ENCODE data around the gene HS1BP3. TPM values are rescaled to one million over a fixed set of nuclear protein-coding genes. Genes with fewer than 3 reads are reported as not detected.
A peak's percentile ranks its signal among the peaks of the same experiment; 100 is the strongest.

The HS1BP3 gene
- total RNA-seq, 2 experiments from 2014 or later = 10.1 to 10.4 TPM

- H3K36me3 Mint-ChIP-seq = no peaks in the 10 kb centered on the region
- intact Hi-C loops (cut with micrococcal nuclease) = no loop called here
- DNase-seq = no peak
- CTCF ChIA-PET = interaction anchor here (1.5 kb wide), 1 partner anchor 175 kb away, joined by 4 read pairs; no protein-coding TSS in a partner anchor
- POLR2A ChIA-PET = interaction anchor here (0.9 kb wide), 1 partner anchor 139 kb away, joined by 3 read pairs; the partner anchor contains the start of gene RHOB
- H3K9me3 Mint-ChIP-seq = peaks cover 7% of the 10 kb centered on the region
- H3K4me3 Mint-ChIP-seq = no peak overlapping the region
- H3K4me1 Mint-ChIP-seq (ENCODE audit: low read depth) = no peaks in the 10 kb centered on the region
- no peak overlapping the region for H3K27ac Mint-ChIP-seq
- no peaks in the 10 kb centered on the region for H3K27me3 Mint-ChIP-seq
Observed at GRCh38 chr2:20585710-20586594, 64.9 kb downstream of the HS1BP3 start.

GRCh38 chr2:20585359-20585709, 65.6 kb downstream of the HS1BP3 start:
- no peak for DNase-seq
- H3K4me1 Mint-ChIP-seq (ENCODE audit: low read depth) = peaks cover 6% of the 10 kb centered on the region
- no peak overlapping the region for H3K4me3 Mint-ChIP-seq
- H3K9me3 Mint-ChIP-seq = peaks cover 9% of the 10 kb centered on the region
- H3K27me3 Mint-ChIP-seq = no peaks in the 10 kb centered on the region
- CTCF ChIA-PET = interaction anchor here (1.5 kb wide), 1 partner anchor 174 kb away, joined by 4 read pairs; no protein-coding TSS in a partner anchor
- no peak overlapping the region for H3K27ac Mint-ChIP-seq
- POLR2A ChIA-PET = no interaction called here
- intact Hi-C loops (cut with micrococcal nuclease) = no loop called here
- no peaks in the 10 kb centered on the region for H3K36me3 Mint-ChIP-seq

- Mint-ChIP-seq H3K36me3 (no peaks in the 10 kb centered on the region), H3K4me1 (ENCODE audit: low read depth) (peaks cover 9% of the 10 kb centered on the region), H3K27ac (no peak overlapping the region), H3K9me3 (peaks cover 9% of the 10 kb centered on the region), H3K4me3 (no peak overlapping the region), H3K27me3 (no peaks in the 10 kb centered on the region)
- intact Hi-C loops (cut with micrococcal nuclease) = no loop called here
- ChIA-PET CTCF (no interaction called here), POLR2A (no interaction called here)
- no peak for DNase-seq
Observed at GRCh38 chr2:20584399-20585358, 66.2 kb downstream of the HS1BP3 start.

GRCh38 chr2:20584045-20584398, 66.9 kb downstream of the HS1BP3 start:
- ChIA-PET POLR2A (no interaction called here), CTCF (no interaction called here)
- Mint-ChIP-seq H3K36me3 (no peaks in the 10 kb centered on the region), H3K4me1 (ENCODE audit: low read depth) (peaks cover 10% of the 10 kb centered on the region), H3K27ac (no peak overlapping the region), H3K4me3 (no peak overlapping the region), H3K9me3 (peaks cover 9% of the 10 kb centered on the region), H3K27me3 (no peaks in the 10 kb centered on the region)
- no peak for DNase-seq
- intact Hi-C loops (cut with micrococcal nuclease) = no loop called here

- POLR2A ChIA-PET = no interaction called here
- no peaks in the 10 kb centered on the region for H3K36me3 Mint-ChIP-seq
Observed at GRCh38 chr2:20583425-20583881, 67.4 kb downstream of the HS1BP3 start.

GRCh38 chr2:20582600-20583221, 68.2 kb downstream of the HS1BP3 start:
- no peak overlapping the region for H3K27ac Mint-ChIP-seq
- peaks cover 9% of the 10 kb centered on the region for H3K9me3 Mint-ChIP-seq
- no peak overlapping the region for H3K4me3 Mint-ChIP-seq
- no peaks in the 10 kb centered on the region for H3K36me3 Mint-ChIP-seq
- H3K4me1 Mint-ChIP-seq (ENCODE audit: low read depth) = peaks cover 10% of the 10 kb centered on the region
- POLR2A ChIA-PET = no interaction called here
- intact Hi-C loops (cut with micrococcal nuclease) = no loop called here
- CTCF ChIA-PET = no interaction called here
- no peak for DNase-seq
- no peaks in the 10 kb centered on the region for H3K27me3 Mint-ChIP-seq

More at GRCh38 chr2:20583425-20583881, 67.4 kb downstream of the HS1BP3 start:
- H3K27me3 Mint-ChIP-seq = no peaks in the 10 kb centered on the region
- intact Hi-C loops (cut with micrococcal nuclease) = no loop called here
- peaks cover 10% of the 10 kb centered on the region for H3K4me1 Mint-ChIP-seq (ENCODE audit: low read depth)
- no peak overlapping the region for H3K4me3 Mint-ChIP-seq
- H3K27ac Mint-ChIP-seq = no peak overlapping the region
- CTCF ChIA-PET = no interaction called here
- peaks cover 9% of the 10 kb centered on the region for H3K9me3 Mint-ChIP-seq
- DNase-seq = no peak

GRCh38 chr2:20580690-20581437, 70.0 kb downstream of the HS1BP3 start:
- intact Hi-C loops (cut with micrococcal nuclease) = loop anchor here (1.0 kb wide), 1 partner anchor 74 kb away; no protein-coding TSS in a partner anchor
- ChIA-PET POLR2A (no interaction called here), CTCF (interaction anchor here (1.9 to 2.7 kb wide), 2 partner anchors 62 to 71 kb away, joined by 5 to 7 read pairs; partner anchors contain the start of gene HS1BP3)
- peak overlapping the region; percentile 61 for H3K27ac Mint-ChIP-seq
- H3K4me3 Mint-ChIP-seq = no peak overlapping the region
- DNase-seq = no peak
- H3K27me3 Mint-ChIP-seq = no peaks in the 10 kb centered on the region
- no peaks in the 10 kb centered on the region for H3K36me3 Mint-ChIP-seq
- H3K9me3 Mint-ChIP-seq = peaks cover 9% of the 10 kb centered on the region
- peaks cover 27% of the 10 kb centered on the region for H3K4me1 Mint-ChIP-seq (ENCODE audit: low read depth)

- ChIA-PET POLR2A (no interaction called here), CTCF (interaction anchor here (1.9 to 2.7 kb wide), 2 partner anchors 63 to 72 kb away, joined by 5 to 7 read pairs; partner anchors contain the start of gene HS1BP3)
- H3K4me3 Mint-ChIP-seq = no peak overlapping the region
- peaks cover 27% of the 10 kb centered on the region for H3K4me1 Mint-ChIP-seq (ENCODE audit: low read depth)
- DNase-seq = no peak
- intact Hi-C loops (cut with micrococcal nuclease) = loop anchor here (1.0 kb wide), 1 partner anchor 73 kb away; no protein-coding TSS in a partner anchor
- H3K27me3 Mint-ChIP-seq = no peaks in the 10 kb centered on the region
- no peaks in the 10 kb centered on the region for H3K36me3 Mint-ChIP-seq
- H3K9me3 Mint-ChIP-seq = peaks cover 9% of the 10 kb centered on the region
- no peak overlapping the region for H3K27ac Mint-ChIP-seq
Observed at GRCh38 chr2:20579866-20580265, 71.0 kb downstream of the HS1BP3 start.

GRCh38 chr2:20578895-20579825, 71.7 kb downstream of the HS1BP3 start:
- intact Hi-C loops (cut with micrococcal nuclease) = no loop called here
- peaks cover 27% of the 10 kb centered on the region for H3K4me1 Mint-ChIP-seq (ENCODE audit: low read depth)
- peaks cover 9% of the 10 kb centered on the region for H3K9me3 Mint-ChIP-seq
- H3K4me3 Mint-ChIP-seq = no peak overlapping the region
- ChIA-PET CTCF (interaction anchor here (1.9 to 2.7 kb wide), 2 partner anchors 64 to 72 kb away, joined by 5 to 7 read pairs; partner anchors contain the start of gene HS1BP3), POLR2A (no interaction called here)
- H3K27me3 Mint-ChIP-seq = no peaks in the 10 kb centered on the region
- no peak for DNase-seq
- H3K36me3 Mint-ChIP-seq = no peaks in the 10 kb centered on the region
- no peak overlapping the region for H3K27ac Mint-ChIP-seq

- Mint-ChIP-seq H3K9me3 (peaks cover 9% of the 10 kb centered on the region), H3K27me3 (no peaks in the 10 kb centered on the region), H3K4me1 (ENCODE audit: low read depth) (peaks cover 27% of the 10 kb centered on the region), H3K27ac (no peak overlapping the region), H3K36me3 (no peaks in the 10 kb centered on the region), H3K4me3 (no peak overlapping the region)
- ChIA-PET POLR2A (no interaction called here), CTCF (no interaction called here)
- no peak for DNase-seq
- intact Hi-C loops (cut with micrococcal nuclease) = no loop called here
Observed at GRCh38 chr2:20578266-20578894, 72.5 kb downstream of the HS1BP3 start.
